ENCODE measurements around the gene RAB9B.
A peak's percentile ranks its signal among the peaks of the same experiment; 100 is the strongest.

The RAB9B gene

GRCh38 chrX:103811858-103812257, 20.2 kb downstream of the RAB9B start:
- no peak for DNase-seq (ENCODE audit: low read depth, low spot score)

GRCh38 chrX:103806862-103807474, 25.1 kb downstream of the RAB9B start:
- DNase-seq (ENCODE audit: low read depth, low spot score): no peak

GRCh38 chrX:103805860-103806259, 26.2 kb downstream of the RAB9B start:
- DNase-seq (ENCODE audit: low read depth, low spot score): no peak

GRCh38 chrX:103800318-103800717, 31.7 kb downstream of the RAB9B start:
- no peak for DNase-seq (ENCODE audit: low read depth, low spot score)

- DNase-seq (ENCODE audit: low read depth, low spot score): no peak
Observed at GRCh38 chrX:103797691-103798090, 34.4 kb downstream of the RAB9B start.

DNA sequence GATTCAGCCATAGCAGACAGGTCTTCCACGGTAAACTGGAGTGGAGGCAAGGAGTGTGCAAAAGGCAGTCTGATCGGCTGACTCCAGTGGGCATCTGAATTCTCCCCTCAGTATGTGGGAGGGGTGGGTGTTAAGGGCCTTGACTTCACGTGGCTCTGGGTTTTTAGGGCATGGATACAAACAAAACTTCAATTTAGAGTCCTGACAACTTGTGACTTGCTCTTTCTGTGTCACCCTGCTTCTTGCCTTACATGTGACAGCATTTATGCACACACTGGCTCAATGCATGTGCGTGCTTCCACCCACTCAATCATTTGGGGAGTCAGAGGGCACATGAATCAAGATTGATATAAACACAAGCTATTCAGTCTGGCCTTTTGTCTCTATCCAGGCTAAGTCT, 37.9 kb downstream of the RAB9B start:
- DNase-seq (ENCODE audit: low read depth, low spot score): no peak

DNA sequence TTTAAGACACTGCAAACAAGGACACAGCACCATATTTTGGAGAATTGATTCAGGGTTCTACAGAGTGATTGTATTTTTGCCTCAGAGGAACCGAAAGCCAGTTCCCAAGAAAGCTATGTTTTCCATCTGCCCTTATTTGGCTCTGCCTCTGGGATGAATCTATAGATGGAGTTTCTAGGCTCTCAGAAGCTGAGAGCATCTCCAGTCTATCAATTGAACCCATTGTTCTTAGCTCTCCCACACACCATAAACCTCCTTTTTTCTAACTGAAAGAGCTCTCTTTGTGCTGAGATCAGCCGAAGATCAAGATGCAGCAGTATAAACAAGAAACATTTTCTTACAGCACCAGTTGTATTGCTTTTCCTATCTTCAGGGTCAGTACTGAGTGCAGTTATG, 38.5 kb downstream of the RAB9B start:
- no peak for DNase-seq (ENCODE audit: low read depth, low spot score)

GRCh38 chrX:103792916-103793544, 39.0 kb downstream of the RAB9B start:
- peak; percentile 51 for DNase-seq (ENCODE audit: low read depth, low spot score)

DNA sequence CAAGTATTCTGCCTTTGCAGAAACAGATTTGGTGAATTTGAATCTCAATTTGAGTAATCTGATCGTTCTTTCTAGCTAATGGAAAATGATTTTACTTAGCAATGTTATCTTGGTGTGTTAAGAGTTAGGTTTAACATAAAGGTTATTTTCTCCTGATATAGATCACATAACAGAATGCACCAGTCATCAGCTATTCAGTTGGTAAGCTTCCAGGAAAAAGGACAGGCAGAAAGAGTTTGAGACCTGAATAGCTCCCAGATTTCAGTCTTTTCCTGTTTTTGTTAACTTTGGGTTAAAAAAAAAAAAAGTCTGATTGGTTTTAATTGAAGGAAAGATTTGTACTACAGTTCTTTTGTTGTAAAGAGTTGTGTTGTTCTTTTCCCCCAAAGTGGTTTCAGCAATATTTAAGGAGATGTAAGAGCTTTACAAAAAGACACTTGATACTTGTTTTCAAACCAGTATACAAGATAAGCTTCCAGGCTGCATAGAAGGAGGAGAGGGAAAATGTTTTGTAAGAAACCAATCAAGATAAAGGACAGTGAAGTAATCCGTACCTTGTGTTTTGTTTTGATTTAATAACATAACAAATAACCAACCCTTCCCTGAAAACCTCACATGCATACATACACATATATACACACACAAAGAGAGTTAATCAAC, 40.1 kb downstream of the RAB9B start:
- no peak for DNase-seq (ENCODE audit: low read depth, low spot score)

DNA sequence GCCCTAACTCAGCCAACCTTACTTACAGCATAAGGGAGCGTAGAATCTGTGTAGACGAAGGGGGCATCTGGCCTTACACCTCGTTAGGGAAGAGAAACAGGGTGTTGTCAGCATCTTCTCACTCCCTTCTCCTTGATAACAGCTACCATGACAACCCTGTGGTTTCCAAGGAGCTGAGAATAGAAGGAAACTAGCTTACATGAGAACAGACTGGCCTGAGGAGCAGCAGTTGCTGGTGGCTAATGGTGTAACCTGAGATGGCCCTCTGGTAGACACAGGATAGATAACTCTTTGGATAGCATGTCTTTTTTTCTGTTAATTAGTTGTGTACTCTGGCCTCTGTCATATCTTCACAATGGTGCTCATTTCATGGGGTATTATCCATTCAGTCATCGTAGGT, 40.8 kb downstream of the RAB9B start:
- DNase-seq (ENCODE audit: low read depth, low spot score): no peak

GRCh38 chrX:103789004-103789403, 43.1 kb downstream of the RAB9B start:
- no peak for DNase-seq (ENCODE audit: low read depth, low spot score)

- DNase-seq (ENCODE audit: low read depth, low spot score): no peak
Observed at GRCh38 chrX:103783971-103784370, 48.1 kb downstream of the RAB9B start.

DNA sequence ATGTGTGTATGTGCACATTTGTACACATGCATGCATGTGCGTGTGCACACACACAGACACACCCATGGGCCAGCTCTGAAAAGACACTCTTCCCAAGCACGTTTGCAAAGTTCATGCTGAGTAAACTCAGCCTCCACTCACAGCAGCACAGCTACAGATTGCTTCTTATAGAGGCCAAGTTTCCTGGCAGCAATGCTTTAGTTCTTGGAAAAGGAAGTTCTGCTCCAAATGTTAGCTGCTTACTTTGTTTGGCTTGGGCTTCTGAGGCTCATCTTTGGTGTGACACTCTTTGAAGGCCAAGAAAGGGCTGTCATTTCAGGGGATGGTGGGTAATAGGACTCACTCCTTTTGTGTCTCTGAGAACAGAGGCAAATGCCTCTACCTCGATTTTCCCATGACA, 48.9 kb downstream of the RAB9B start:
- no peak for DNase-seq (ENCODE audit: low read depth, low spot score)

GRCh38 chrX:103782640-103783039, 49.4 kb downstream of the RAB9B start:
- DNase-seq (ENCODE audit: low read depth, low spot score): no peak

DNA sequence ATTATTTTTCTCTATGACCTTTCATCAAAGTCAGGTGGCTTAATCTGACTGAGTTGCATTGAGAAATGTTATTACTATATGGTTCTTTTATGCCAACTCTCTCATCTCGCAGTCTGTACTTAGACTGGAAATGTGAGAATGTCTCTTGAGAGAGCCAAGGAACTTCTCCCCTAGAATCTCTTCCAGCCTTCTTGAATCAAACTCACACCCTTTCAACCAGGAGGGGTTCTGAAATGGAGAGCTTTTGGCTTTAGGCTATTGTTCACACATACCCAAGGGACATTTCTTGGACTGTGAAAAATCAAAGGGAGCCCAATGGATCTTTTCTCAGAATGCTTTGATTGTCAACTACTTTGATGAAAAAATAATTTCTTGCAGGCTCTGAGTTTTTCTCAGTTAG, 50.4 kb downstream of the RAB9B start:
- DNase-seq (ENCODE audit: low read depth, low spot score): no peak

- DNase-seq (ENCODE audit: low read depth, low spot score): no peak
Observed at GRCh38 chrX:103781062-103781402, 51.0 kb downstream of the RAB9B start.

GRCh38 chrX:103780336-103781061, 51.6 kb downstream of the RAB9B start:
- no peak for DNase-seq (ENCODE audit: low read depth, low spot score)

DNA sequence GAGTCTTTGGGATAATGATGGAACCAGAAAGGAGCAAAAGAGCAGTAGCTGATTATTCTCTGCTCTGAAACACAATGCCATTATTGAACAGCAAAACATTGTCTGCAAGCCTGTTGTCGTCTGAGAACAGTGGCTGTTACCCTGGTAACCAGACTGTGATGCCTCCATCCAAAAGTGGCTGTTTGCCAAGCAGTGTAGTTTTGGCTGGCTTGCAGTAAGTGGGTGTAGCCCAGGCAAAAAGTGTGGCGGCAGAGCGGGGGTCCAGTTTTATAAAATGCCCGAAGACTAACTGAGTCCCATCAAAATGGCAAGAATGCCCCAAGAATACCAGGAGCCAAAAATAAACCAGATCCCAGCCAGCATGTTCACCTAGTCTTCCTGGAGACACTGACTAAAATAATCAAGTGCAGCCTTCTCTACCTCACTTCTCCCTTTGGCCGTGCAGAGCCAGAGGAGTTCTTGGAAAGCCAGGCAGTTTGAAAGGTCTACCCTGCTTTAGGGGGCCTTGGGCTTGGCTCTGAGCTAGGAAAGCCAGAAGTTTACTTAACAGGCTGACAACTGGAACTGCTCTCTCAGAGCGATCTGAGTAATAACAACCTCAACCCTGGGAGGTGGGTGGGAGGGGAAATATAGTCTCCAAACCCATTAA, 52.8 kb downstream of the RAB9B start:
- DNase-seq (ENCODE audit: low read depth, low spot score): peak; percentile 63

DNA sequence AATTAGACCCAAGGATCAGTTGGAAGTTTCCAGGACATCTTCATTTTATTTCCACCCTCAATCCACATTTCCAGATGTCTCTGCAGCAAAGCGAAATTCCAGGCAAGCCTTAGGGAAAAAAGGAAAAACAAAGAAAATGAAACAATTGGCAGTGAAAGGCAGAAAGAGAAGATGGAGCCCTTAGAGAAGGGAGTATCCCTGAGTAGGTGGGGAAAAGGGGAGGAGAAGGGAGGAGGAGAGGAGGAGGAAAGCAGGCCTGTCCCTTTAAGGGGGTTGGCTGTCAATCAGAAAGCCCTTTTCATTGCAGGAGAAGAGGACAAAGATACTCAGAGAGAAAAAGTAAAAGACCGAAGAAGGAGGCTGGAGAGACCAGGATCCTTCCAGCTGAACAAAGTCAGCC, 55.5 kb downstream of the RAB9B start, which contains the start of gene PLP1:
PLP1 (plus strand) TSS at position 295 of the 400 bp plus-strand sequence. CDS start 156 bp downstream, outside the sequence.
- DNase-seq (ENCODE audit: low read depth, low spot score): no peak

DNA sequence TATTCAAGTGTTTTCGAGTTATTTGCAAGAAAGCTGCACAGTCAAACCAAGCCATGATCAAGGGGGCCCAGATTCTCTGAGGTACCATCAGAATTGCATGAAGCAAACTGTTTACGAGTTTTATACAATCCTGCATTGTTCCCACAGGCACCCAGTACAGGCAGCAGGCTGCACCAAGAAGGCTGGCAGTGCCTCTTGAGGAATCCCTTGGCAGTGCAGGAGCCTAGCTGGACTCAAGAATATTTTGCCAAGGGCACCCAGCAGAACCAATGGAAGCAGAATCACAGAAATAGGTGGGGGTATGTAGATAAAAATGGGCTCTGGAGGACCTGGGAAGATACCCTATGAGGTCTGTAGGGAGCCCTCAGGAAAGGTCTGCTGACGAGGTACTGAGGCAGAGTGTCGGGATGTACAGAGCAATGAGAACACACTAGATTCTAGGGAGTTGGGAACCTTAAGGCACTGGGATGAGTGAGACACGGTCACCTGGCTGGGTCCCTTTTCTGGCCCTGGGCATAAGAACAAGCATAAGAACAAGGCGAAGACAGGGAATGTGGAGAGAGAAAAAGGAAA, 57.9 kb downstream of the RAB9B start:
- peak; percentile 61 for DNase-seq (ENCODE audit: low read depth, low spot score)

GRCh38 chrX:103773445-103773844, 58.6 kb downstream of the RAB9B start:
- DNase-seq (ENCODE audit: low read depth, low spot score): no peak

All from astrocyte of the hippocampus (primary cell).